Superior temporal gyrus (tissue), 1 donor: ENCODE measurements around the gene ADCY7.

Source experiments
- DNase-seq: peaks from one replicate; pipeline ENCODE4 v3.0.0-alpha.2; 2016; ENCODE audit errors: extremely low spot score

Gene ADCY7

DNA sequence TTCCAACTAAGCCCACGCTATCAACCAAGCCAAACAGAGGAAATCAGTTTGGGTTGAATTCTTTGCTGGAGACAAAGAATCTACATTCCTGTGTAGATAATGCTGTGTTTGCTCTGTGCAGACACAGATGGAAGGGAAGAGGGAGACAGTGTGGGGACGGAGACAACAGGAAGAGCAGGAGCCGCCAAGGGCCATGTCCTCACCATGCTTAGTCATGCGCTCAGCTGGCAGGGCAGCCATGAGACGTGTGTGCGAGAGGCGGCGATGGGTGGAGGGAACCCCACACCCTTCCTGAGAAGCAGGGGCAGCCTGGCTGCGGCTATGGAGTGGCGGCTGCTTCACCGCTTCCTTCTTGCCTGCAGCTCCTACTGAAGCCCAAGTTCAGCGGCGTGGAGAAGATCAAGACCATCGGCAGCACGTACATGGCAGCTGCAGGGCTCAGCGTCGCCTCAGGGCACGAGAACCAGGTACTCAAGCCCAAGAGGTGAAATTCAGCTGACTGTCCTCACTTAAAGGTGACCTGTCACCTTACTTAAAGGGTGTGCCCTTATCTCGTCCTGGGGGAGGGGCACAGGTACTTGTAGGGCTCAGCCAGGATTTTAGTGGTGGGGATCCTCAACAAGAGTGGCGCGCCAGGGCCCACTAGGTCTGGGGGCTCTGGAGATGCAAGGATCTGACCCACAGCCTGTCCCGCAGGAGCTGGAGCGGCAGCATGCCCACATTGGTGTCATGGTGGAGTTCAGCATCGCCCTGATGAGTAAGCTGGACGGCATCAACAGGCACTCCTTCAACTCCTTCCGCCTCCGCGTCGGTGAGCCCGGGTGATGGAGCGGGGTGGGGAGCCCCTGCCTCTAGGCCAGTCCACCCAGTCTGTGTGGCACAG is 47.5 kb downstream of the ADCY7 start:
- DNase-seq = peak; percentile 49

DNA sequence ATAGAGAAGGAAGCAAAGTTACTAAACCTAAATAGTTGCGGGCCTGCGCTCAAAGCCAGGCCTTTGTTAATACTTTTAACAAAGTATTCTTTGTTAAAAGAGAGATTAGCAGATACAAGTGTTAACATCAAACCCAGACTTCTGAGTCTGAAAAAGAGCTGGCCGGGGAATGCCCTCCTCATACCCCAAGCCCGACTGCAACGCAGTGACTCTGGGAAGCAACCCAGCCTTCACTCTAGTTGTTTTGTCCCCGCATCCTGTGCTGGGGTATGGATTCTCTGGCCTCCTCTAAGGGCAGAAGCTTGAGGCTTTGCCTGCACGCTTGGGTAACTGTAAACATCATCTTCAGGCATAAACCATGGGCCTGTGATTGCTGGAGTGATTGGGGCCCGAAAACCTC is 48.3 kb downstream of the ADCY7 start:
- no peak for DNase-seq

DNA sequence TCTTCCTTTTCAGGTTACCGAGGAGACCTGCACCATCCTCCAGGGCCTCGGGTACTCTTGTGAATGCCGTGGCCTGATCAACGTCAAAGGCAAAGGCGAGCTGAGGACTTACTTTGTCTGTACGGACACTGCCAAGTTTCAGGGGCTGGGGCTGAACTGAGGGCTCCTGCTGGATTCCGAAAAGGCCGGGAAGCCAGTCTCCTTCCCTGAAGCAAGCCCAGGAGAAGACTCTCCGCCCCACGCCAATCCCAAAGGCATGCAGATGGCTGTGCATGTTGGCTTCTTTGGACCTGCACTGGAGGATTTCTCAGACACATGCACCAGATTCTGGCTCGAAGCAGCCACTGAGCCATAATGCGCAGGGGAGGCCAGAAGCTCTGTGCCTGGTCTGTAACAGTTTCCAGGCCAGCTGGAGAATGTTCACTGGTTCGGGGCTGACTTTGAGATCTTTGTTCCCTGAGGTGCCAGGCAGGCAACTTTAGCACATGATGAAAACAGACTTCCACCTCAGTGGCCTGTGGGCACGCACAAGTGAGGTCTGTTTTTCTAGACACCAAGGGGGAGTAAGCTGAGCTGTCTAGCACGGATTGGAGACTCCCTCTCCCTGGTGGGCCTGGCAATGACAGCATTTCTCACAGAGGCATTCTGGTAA is 49.1 kb downstream of the ADCY7 start:
- no peak for DNase-seq

DNA sequence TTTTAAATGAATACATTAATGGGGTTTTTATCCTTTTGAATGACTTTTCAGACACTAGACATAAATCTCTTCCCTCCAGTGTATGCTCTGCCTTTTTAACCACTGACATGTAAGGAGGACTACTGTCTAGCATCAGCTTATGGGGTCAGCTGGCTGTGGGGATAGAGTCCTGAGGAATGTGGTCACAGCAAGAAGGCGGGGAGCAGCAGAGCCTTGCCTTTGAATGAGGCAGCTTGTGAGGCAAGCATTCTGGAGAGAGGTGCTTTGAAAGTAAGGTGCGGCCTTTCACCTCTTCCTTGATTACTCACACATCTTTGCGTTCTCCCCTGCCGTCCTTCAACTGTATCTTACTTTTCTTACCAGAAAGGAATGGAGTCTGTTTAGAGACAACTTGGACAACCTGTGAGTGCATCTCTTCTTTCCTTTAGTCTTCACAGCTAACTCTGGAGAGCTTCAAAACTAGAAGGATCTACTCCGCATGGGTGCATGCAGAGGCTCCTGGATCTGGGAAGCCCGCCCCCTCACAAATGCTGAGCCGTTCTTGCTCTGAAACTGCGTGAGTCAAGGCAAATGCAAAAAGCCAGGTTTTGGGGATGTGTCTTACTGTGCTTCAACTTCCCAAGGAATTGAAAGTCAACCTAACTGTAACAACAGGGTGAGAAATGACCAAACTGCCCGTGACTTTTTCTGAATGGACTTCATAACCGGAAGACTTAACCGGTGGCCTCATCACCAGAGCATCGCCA is 49.9 kb downstream of the ADCY7 start:
- no peak for DNase-seq

DNA sequence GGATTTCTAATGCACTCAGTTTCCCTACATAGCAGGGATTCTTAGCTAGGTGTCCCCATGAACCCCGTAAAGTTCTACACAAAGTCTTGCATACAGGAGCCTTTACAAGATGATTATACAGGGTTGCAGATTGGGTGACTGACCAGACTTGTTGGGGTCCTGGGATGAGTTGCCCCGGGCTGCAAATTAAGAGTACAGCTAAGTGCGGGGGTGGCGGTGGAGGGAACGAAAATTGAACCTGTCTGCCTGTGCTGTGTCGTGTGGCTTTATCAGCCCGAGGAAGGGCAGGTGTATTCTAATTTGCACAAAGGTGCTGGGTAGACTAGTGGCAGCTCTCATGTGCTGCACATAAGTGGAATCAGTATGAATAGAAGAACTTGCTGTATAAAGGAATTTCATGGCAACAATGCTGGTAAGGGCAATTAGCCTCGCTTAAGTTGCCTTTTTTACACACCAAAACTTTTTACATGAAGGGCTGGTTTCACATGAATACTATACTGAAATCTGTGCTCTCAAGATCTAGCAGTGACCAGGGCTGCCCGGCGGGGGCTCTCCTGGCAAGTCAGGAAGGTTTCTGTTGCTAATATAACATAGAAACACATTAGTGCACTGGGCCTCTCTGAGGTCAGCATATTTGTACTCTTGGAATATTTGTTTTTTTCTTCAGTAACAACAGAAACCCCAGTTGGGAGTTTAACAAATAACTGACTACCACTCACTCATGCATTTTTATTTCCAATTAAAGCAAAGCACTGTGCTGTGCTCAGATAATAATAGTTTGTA is 50.7 kb downstream of the ADCY7 start:
- DNase-seq = no peak

DNA sequence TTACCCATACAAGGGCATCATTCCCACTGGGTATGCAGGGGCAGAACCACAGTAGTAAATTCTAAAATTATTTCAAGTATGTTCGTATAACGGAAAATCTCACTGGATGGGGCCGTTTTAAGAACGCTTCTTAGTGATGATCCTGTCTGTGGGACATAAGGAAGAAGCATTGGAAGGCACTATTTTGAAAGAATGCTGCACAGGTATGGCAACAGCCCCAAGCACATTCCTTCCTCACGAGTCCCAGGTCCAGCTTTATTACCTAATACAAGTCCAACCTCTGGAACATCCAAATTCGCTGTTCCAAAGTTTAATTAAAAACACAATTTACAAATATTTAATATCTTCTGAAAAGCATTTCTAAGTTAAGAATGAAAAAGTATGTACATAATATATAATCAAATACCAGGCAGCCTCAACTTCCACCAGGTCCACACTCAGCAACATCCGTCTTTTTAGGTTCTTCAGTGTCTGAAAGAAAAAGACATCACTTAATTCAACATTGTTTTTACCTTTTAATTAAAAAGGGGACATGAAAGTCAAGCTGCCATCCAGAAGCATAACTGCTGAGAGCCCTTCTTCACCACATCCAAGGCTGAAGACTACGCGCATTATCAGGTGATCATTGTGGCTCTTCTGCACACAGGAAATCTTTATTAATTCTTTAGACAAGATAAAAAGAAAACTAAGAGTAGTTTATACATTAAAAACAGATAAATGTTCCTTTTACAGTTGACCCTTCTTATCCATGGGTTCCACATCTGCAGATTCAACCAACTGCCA is 52.6 kb downstream of the ADCY7 start:
- no peak for DNase-seq

DNA sequence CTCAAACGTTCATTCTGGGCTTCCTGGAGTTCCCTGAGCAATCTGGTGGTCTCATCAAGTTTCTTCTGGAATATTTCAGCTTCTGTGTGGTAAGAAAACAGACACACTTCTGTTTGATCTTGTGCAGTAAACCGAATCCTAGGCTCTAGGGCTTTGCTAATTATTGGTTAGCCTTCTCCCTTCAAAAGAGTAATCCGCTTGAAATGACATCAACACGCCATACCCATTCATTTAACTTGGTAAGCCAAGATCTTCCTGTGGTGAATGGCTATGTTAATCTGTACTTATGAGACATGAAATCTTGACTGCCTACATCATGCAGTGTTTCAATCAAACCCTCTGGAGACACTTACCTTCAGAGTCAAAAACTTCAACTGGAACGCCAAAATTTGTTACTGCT is 54.0 kb downstream of the ADCY7 start:
- no peak for DNase-seq

DNA sequence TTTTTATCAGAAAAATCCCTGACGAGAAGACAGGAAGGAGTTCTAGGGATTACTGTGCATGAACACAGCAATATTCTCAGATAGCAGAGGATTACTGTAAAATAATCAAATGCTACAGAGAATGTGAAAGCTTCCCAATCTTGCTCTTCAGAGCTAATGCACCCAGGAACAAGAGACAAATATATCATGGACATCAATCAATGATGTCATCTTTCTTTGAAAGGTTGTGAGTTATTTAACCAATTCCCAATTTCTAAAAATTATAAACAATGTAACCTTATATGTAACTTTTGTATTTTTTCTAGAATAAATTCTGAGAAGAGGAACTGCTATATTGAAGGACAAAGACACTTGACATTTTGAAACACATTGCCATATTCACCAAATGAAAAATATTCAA is 56.0 kb downstream of the ADCY7 start:
- no peak for DNase-seq

DNA sequence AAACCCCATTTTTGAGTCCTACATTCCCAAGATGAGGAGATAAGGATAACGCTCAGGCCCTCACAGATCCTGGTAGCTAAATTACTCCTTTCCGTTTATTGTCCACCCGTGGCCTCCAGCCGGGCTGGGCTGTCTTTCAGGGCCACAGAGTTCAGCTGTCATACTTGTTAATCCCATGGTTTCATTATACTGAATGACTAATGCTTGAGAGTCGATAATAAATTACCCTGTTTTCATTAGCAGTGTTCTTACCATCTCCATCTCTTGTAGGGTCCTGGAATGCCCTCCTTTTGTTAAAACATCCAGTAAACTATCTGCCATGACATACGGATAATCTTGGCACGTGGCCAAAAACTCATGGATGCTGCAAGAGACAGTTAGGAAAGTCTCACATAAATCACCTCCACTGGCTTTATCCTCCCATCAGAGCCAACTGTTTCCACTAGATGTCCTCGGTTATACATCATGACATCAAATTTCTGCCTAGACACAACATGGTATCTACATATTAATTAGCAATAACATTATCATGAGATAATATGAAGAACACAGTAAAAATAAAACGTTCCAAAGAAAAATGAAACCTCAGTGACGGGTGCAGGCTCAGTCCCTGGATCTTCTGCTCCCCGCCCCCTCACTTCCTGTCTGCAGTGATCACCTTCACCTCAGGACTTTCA is 57.1 kb downstream of the ADCY7 start:
- DNase-seq = no peak

DNA sequence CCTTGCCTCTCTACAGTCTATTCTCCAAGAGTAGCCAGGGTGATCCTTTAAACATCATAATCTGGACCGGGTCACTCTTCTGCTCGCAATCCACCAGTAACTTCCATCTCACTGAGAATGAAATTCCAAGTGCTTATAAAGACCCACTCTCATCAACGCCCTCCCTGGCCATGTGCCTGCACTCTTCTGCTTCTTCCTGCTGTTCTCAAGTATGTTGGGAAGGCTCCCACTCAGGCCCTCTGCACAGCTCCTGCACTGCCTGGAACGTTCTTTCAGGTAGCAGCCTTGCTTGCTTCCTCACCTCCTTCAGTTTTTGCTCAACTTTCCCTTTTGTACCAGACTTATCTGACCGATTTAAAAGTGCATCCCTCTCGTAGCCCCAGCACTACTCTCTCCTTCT is 58.0 kb downstream of the ADCY7 start:
- DNase-seq = no peak

DNA sequence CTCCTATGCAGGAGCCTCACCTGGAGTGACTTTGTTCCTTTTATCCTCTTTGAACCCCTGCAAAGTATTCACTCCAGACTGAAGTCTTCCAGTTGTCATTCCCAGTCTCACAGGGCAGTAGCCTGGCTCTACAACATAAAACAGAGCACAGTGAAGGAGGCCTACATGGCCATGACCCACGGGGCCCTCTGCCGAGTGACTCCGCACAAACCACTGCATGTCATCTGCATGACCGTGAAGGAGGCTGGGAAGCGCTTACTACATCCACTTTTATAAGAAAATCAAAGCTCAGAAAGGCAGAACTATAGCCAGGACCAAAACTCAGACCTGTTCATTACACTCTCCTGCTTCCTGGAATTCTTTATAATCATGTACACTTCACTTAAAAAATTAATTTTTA is 59.9 kb downstream of the ADCY7 start:
- no peak for DNase-seq

DNA sequence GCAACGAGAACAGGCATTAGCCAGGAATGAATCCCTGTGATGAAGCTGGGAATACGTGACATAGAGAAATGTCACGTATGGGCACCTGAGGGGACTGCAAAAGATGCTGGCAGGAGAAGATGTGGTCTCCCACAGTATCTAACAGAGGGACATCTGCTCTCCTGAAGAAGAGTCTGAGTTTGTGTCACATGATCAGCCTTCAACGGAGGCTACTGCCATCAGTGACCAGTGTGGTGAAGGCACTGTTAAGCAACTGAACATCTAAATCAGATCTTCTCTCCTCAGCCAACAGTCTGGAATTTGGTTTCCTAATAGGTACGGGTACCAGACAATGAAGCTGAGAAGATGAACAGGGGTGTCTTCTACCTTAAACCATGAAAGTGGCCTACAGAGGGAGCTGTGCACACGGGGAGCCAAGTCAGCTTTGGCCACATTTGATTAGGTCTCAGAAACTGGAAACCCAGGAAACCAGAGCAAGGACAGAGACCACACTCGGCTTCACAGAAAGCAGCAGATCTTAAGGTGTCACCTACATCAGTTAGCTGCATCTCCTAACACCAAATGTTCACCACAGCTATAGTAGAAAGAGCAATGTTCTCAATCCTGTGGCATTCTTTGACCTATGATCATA is 60.6 kb downstream of the ADCY7 start:
- peak; percentile 40 for DNase-seq

DNA sequence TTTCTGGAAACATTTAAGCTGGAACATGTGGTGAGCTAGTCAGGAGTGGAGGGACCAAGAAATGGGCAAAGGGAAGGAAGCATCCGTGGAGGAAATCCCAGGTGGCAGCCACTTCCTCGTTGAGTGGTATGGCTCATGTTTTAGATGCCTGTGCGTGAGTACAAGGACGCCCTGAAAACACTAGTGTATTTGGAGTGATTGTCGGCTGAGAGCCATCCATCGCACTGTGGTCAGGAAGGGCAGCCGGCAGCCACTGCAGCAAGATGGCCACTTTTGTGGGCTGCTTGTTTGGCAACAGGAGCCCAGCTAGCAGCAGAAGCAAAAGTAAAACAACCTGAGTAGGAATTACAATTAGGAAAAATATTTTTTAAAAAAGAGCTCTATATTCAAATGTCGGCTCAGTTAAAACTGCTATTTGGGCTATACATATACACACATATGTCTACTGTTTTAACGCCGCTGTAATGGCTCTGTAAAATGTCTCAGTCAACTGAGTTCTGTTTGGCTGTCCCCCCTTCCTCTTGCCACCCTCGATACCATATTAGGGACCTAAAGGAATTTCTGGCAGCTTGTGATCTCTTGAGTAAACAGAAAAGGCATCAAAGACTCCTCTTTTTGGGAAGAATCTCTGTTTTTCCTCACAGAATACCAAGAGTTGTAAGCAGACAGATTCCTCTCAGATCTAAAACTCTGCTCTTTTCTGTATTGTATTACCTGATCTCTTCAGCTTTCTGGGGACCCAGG is 63.3 kb downstream of the ADCY7 start:
- no peak for DNase-seq

DNA sequence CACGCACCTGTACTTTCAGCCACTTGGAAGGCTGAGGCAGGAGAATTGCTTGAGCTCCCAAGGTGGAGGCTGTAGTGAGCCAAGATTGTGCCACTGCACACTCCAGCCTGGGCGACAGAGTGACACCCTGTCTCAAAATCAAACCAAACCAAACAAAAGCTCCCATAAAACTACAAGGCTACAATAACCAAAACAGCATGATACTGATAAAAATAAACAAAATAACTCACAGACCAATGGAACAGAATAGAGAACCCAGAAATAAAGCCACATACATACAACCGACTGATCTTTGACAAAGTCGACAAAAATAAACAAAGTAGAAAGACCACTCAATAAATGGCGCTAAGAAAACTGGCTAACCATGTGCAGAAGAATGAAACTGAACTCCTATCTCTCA is 65.2 kb downstream of the ADCY7 start:
- no peak for DNase-seq

DNA sequence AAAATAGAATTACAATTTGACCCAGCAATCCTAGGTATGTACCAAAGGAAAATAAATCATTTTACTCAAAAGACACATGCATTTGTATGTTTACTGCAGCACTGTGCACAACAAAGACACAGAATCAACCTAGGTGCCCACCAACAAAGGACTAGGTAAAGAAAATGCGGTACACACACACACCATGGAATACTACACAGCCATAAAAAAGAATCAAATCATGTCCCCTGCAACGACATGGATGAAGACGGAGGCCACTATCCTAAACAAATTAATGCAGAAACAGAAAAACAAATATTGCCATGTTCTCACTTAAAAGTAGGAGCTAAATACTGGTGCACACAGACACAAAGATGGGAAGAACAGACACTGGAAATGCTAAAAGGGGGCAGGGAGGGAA is 66.2 kb downstream of the ADCY7 start:
- no peak for DNase-seq

DNA sequence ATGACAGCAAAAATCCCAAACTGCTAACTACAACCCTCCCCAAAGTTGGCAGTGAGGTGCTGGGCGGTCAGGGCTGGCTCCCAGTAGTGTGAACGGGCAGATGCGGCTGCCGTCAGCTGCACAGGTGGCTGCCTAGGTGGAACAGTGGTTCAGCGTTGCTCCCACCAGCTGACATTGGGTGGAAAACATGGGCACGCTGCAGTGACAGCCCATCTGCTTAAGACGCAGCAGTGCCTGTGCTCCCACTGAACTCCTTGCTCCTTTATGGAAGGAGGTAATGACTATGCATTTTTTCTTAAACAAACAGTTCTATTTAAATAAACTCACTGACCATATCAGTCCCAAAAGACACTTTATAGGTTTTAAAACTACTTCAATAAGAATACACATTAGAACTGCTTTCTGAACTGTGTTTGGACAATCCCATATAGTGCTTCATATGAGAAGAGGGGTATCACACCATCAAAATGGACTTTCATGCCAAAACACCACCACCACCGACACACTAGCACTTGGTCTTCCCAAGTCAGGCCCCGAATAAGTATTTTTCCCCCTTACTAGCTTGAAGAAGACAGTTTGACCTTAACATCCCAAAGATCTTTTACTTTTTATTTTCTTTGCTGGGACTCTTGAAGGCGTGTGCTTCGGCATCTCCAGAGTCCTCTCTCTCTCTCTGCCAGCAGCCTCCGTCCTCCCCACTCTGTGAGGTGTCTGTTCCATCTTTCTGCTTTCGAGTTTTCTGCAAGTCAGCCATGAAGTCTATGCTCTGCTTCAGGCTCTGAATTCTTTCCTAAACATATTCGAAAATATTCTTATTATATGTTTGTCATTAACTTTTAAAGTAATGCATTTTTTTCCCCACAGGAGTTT is 68.0 kb downstream of the ADCY7 start:
- DNase-seq = no peak

DNA sequence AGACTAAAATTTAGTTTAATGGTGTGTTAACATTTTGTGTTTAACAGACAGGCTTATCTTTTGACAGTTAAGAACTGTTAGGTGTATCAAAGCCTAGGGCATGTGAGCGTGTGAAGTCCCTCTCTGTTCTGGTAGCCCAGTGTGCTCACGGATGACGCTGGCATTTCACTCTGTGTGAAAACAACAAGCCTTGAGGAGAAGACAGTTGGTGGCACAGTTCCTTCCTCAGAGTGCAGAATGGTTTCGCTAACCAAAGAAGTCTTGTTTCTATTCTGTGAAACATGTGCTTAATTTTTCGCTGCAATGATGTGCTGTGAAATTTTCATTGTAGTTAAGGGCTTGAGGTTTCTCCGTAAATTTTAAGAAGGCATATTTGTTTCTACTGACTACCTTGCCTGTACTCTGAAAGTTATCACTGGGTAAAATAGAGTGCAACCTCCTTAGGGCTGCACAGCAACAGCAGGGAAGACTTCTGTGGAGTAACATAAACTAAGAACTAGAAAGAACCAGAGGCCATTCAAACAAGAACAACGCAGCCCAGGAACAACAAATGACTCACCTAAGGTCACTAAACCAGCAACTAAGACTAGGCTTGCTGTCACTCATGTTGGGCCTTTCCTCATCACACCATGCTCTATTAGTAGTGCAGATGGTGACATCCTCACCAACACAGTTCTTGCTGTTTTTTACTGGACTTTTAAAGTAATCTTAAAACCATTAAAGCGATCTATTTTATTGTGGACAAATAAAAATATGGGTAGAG is 69.0 kb downstream of the ADCY7 start:
- DNase-seq = no peak

DNA sequence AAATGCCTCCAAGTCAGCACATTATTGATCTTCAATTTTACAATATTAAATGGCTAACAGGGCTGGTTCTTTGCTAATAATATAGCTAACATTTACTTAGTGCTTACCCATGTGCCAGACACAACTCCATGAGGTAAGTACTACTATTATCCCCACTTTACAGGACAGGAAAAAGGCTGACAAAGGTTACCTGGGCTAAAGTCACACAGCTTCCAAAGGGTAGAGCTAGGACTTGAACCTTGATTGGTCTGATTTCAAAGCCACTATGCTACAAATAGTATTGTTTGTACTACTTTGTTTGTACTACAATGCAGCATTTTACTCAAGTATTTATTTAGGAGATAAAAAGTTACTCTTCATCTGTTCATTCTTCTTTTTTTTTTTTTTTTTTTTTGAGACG is 70.5 kb downstream of the ADCY7 start:
- DNase-seq = no peak
